A549 (cell line): ENCODE measurements around the gene TLR3. TPM values are rescaled to one million over a fixed set of nuclear protein-coding genes. Genes with fewer than 3 reads are reported as not detected.
A peak's percentile ranks its signal among the peaks of the same experiment; 100 is the strongest.

Source experiments
- ATAC-seq, 2 experiments: fragments of 200-7000 bp in 1 of 2; fragments of >200 bp in 1 of 2; cut with Nextera tagmentation in 1 of 2; cut with Tn5 transposase in 1 of 2; 3 replicates each; pipeline versions ENCODE4 v1.8.0 to v1.9.1; 2018 to 2020; ENCODE audit warnings: mild to moderate bottlenecking in 1 of 2, moderate library complexity in 1 of 2
- CTCF ChIA-PET: fragments of 300-600 bp; sonication (Branson Sonifier 250); formaldehyde crosslinking; extraction: SDS; loops from one replicate; lab custom pipeline; 2021; ENCODE audit warnings: antibody characterized with exemption, inconsistent platforms; lab: Yijun Ruan, JAX
- POLR2A ChIA-PET: fragments of 350-600 bp; formaldehyde crosslinking; extraction: SDS; loops from one replicate; lab custom pipeline; 2021; ENCODE audit warnings: antibody characterized with exemption, inconsistent platforms; lab: Yijun Ruan, JAX
- DNase-seq, 2 experiments: peaks; one replicate each; pipeline versions ENCODE4 v3.0.0 to v3.0.0-alpha.2; 2011 to 2016; ENCODE audit warnings: low read depth in 1 of 2, low spot score in 1 of 2
- FAIRE-seq: peaks from 2 replicates; lab custom pipeline; 2011; peaks lifted over from hg19 to GRCh38; lab: Jason Lieb, UNC
- H3K27ac ChIP-seq, 2 experiments: fragments of >200 bp; sonication (Bioruptor Twin); formaldehyde crosslinking; 3 replicates each; pipeline ENCODE4 v1.5.1; 2016 to 2017
- H3K4me1 ChIP-seq: fragments of >200 bp; sonication (Bioruptor Twin); formaldehyde crosslinking; 3 replicates; pipeline ENCODE4 v1.6.1; 2016
- H3K4me2 ChIP-seq: fragments of >200 bp; sonication (Bioruptor Twin); formaldehyde crosslinking; 3 replicates; pipeline ENCODE4 v1.6.1; 2016
- H3K4me3 ChIP-seq: fragments of >200 bp; sonication (Bioruptor Twin); formaldehyde crosslinking; 3 replicates; pipeline ENCODE4 v1.5.1; 2016
- H3K9me3 ChIP-seq: fragments of >200 bp; sonication (Bioruptor Twin); formaldehyde crosslinking; 3 replicates; pipeline ENCODE4 v1.6.1; 2016
- BHLHE40 ChIP-seq: IDR thresholded peaks from 2 replicates; pipeline ENCODE4 v1.6.1; 2012; ENCODE audit warnings: low read depth, low read length, inconsistent platforms
- CBX2 ChIP-seq: fragments of 200-600 bp; sonication (generic); IDR thresholded peaks from 2 replicates; pipeline ENCODE4 v1.6.1; 2016; ENCODE audit warnings: low read depth, mild to moderate bottlenecking, borderline replicate concordance
- CEBPB ChIP-seq, 2 experiments: fragments of >200 bp in 1 of 2; sonication (Bioruptor Twin) in 1 of 2; formaldehyde crosslinking in 1 of 2; IDR thresholded peaks; 2 replicates each; pipeline ENCODE4 v1.6.1; 2012 to 2016
- CHD4 ChIP-seq: fragments of 200-600 bp; sonication (generic); IDR thresholded peaks from 2 replicates; pipeline ENCODE4 v1.6.1; 2016; ENCODE audit warnings: antibody characterized with exemption, mild to moderate bottlenecking, borderline replicate concordance
- CTCF ChIP-seq: fragments of >200 bp; sonication (Bioruptor Twin); formaldehyde crosslinking; IDR thresholded peaks from 3 replicates; pipeline ENCODE4 v1.5.1; 2016
- E2F6 ChIP-seq: IDR thresholded peaks from 2 replicates; pipeline ENCODE4 v1.6.1; 2012; ENCODE audit warnings: low read depth, borderline replicate concordance
- EHMT2 ChIP-seq: fragments of 200-600 bp; sonication (generic); IDR thresholded peaks from 2 replicates; pipeline ENCODE4 v1.6.1; 2016; ENCODE audit warnings: antibody characterized with exemption, low read depth, mild to moderate bottlenecking, moderate library complexity
- ELK1 ChIP-seq: fragments of 150-350 bp; IDR thresholded peaks from 2 replicates; pipeline ENCODE4 v1.6.1; 2014; ENCODE audit warnings: low read depth, mild to moderate bottlenecking, low read length
- EP300 ChIP-seq, 2 experiments: fragments of >200 bp; sonication (Bioruptor Twin); formaldehyde crosslinking; IDR thresholded peaks; 2 replicates in 1 of 2; 3 replicates in 1 of 2; pipeline ENCODE4 v1.6.1; 2016 to 2017
- ESRRA ChIP-seq: fragments of 150-350 bp; IDR thresholded peaks from 2 replicates; pipeline ENCODE4 v1.6.1; 2014; ENCODE audit warnings: mild to moderate bottlenecking, low read length, borderline replicate concordance
- FOSB ChIP-seq: fragments of 250-450 bp; sonication (Bioruptor Pico); IDR thresholded peaks from 2 replicates; pipeline ENCODE4 v1.5.0; 2020; ENCODE audit warnings: mild to moderate bottlenecking, moderate library complexity
- FOSL2 ChIP-seq, 2 experiments: fragments of 450-650 bp in 1 of 2; fragments of >200 bp in 1 of 2; sonication (Bioruptor Twin) in 1 of 2; formaldehyde crosslinking; IDR thresholded peaks; 2 replicates each; pipeline versions ENCODE4 v1.5.0 to v1.6.1; 2016 to 2020; ENCODE audit warnings: mild to moderate bottlenecking in 1 of 2, moderate library complexity in 1 of 2
- HDAC2 ChIP-seq: fragments of 200-600 bp; sonication (generic); IDR thresholded peaks from 2 replicates; pipeline ENCODE4 v1.6.1; 2016
- HMGXB4 ChIP-seq: fragments of 250-450 bp; sonication (Bioruptor Pico); IDR thresholded peaks from 2 replicates; pipeline ENCODE4 v1.5.0; 2021; ENCODE audit warnings: mild to moderate bottlenecking, moderate library complexity, borderline replicate concordance
- HOXB13 ChIP-seq: fragments of 250-450 bp; sonication (Bioruptor Pico); IDR thresholded peaks from 2 replicates; pipeline ENCODE4 v1.5.0; 2020; ENCODE audit warnings: low read depth, mild to moderate bottlenecking, moderate library complexity
- HOXB5 ChIP-seq: fragments of 250-450 bp; sonication (Bioruptor Pico); IDR thresholded peaks from 2 replicates; pipeline ENCODE4 v1.5.0; 2020; ENCODE audit warnings: mild to moderate bottlenecking, moderate library complexity
- MAX ChIP-seq: IDR thresholded peaks from 2 replicates; pipeline ENCODE4 v1.6.1; 2012
- MYC ChIP-seq: IDR thresholded peaks from 2 replicates; pipeline ENCODE4 v1.6.1; 2012; ENCODE audit warnings: mild to moderate bottlenecking, inconsistent platforms, low read length, improper control_type of control experiment, borderline replicate concordance
- NFE2L2 ChIP-seq: fragments of 150-350 bp; conservative IDR thresholded peaks from 2 replicates; pipeline ENCODE4 v1.6.1; 2014; ENCODE audit warnings: low read length
- NR3C1 ChIP-seq: fragments of >200 bp; sonication (Bioruptor Twin); formaldehyde crosslinking; IDR thresholded peaks from 3 replicates; pipeline ENCODE4 v1.6.1; 2017
- POLR2A ChIP-seq: IDR thresholded peaks from 2 replicates; pipeline ENCODE4 v1.6.1; 2012; ENCODE audit warnings: mild to moderate bottlenecking, low read length
- RAD21 ChIP-seq, 2 experiments: fragments of >200 bp in 1 of 2; sonication (Bioruptor Twin) in 1 of 2; formaldehyde crosslinking in 1 of 2; IDR thresholded peaks in 1 of 2; conservative IDR thresholded peaks in 1 of 2; 2 replicates in 1 of 2; 3 replicates in 1 of 2; pipeline ENCODE4 v1.6.1; 2012 to 2018; ENCODE audit warnings: inconsistent platforms in 1 of 2
- RARB ChIP-seq: fragments of 250-450 bp; sonication (Bioruptor Pico); IDR thresholded peaks from 2 replicates; pipeline ENCODE4 v1.8.0; 2021; ENCODE audit warnings: mild to moderate bottlenecking, moderate library complexity
- RFX5 ChIP-seq: fragments of 450-650 bp; IDR thresholded peaks from 2 replicates; pipeline ENCODE4 v1.7.1; 2014; ENCODE audit warnings: antibody characterized with exemption, mild to moderate bottlenecking, moderate library complexity
- SMC3 ChIP-seq: fragments of >200 bp; sonication (Bioruptor Twin); formaldehyde crosslinking; IDR thresholded peaks from 3 replicates; pipeline ENCODE4 v1.6.1; 2018; ENCODE audit warnings: inconsistent platforms
- TP53 ChIP-seq: fragments of 250-450 bp; sonication (Bioruptor Pico); IDR thresholded peaks from 2 replicates; pipeline ENCODE4 v1.5.0; 2021; ENCODE audit warnings: mild to moderate bottlenecking, moderate library complexity
- WGBS: methylation state at CpG from one replicate; pipeline ENCODE4 v1.1.6; 2017; ENCODE audit errors: missing lambda C conversion rate; 5-methylcytosine and 5-hydroxymethylcytosine counted together
- polyA plus RNA-seq, 4 experiments: library from polyadenylated mRNA; depleted of rRNA in 3 of 4; stranded (reverse); fragments of >200 nt; fragmentation: RNase III in 1 of 4; extraction: RNeasy Plus Mini Kit Qiagen cat#74134 plus additional on column Dnase treatment in 1 of 4; gene quantifications; 2 replicates in 3 of 4; 3 replicates in 1 of 4; pipeline ENCODE4 v1.2.3, GENCODE V29; 2011 to 2017

Gene TLR3
- polyA plus RNA-seq, 2 of the 4 experiments (the other 2 are of a cell fraction), result 0.09 to 0.81 TPM

- FAIRE-seq (no peak), DNase-seq (peak in 1 of 2 experiments; percentile 70), ATAC-seq (peak; percentile 95 to 98)
- Histone ChIP-seq H3K4me1 (no peaks in the 10 kb centered on the region), H3K27ac (no peak overlapping the region), H3K4me2 (peak overlapping the region; percentile 87), H3K4me3 (peak overlapping the region; percentile 44; the same call in 2 of the 3 replicates), H3K9me3 (no peaks in the 10 kb centered on the region)
- ChIA-PET CTCF (interaction anchor here (0.9 to 3.7 kb wide), 10 partner anchors 8 to 75 kb away, joined by 3 to 27 read pairs (median 4); no protein-coding TSS in a partner anchor), POLR2A (no interaction called here)
- WGBS, result 33% methylated on average over 9 of the region's 9 CpGs
- TF ChIP-seq CTCF (peak; percentile 51), TP53 (CRISPR knock-in tag) (no peak), SMC3 (peak; percentile 52), ELK1 (no peak), EHMT2 (no peak), FOSB (CRISPR knock-in tag) (no peak), RAD21 (conservative IDR thresholded peaks at IDR 0.05 in 1 of 2, IDR thresholded peaks at IDR 0.05 in 1 of 2) (peak; percentile 55 to 60)
These were observed 1.1 kb upstream of the TLR3 start for GRCh38 chr4:186067757-186068385.

GRCh38 chr4:186069729-186070128 lies 773 bp downstream of the TLR3 start:
- no peak for FAIRE-seq
- Histone ChIP-seq H3K4me3 (no peak overlapping the region), H3K4me2 (peak overlapping the region; percentile 87), H3K4me1 (no peaks in the 10 kb centered on the region), H3K9me3 (no peaks in the 10 kb centered on the region), H3K27ac (no peak overlapping the region; a peak in 1 of 6 replicates)
- no peak for ATAC-seq
- 78% methylated on average over 4 of the region's 4 CpGs for WGBS
- TF ChIP-seq EHMT2 (no peak), EP300 (IDR thresholded peaks at IDR 0.05) (no peak), CHD4 (no peak), NR3C1 (no peak), HMGXB4 (CRISPR knock-in tag) (no peak), RARB (no peak), HDAC2 (no peak), CBX2 (no peak), HOXB13 (no peak), HOXB5 (CRISPR knock-in tag) (no peak)
- no peak for DNase-seq
- CTCF ChIA-PET, result interaction anchor here (3.7 kb wide), 1 partner anchor 67 kb away, joined by 27 read pairs; no protein-coding TSS in a partner anchor
- POLR2A ChIA-PET, result no interaction called here

- POLR2A ChIA-PET, result no interaction called here
- TF ChIP-seq MAX (no peak), FOSL2 (IDR thresholded peaks at IDR 0.05) (no peak), FOSL2 (CRISPR knock-in tag; IDR thresholded peaks at IDR 0.05) (no peak), CEBPB (IDR thresholded peaks at IDR 0.05) (no peak), BHLHE40 (no peak), NFE2L2 (no peak), POLR2A (no peak), MYC (no peak), ESRRA (no peak), EP300 (IDR thresholded peaks at IDR 0.05) (no peak), E2F6 (no peak), RFX5 (no peak)
- no peak for ATAC-seq
- 89% methylated on average over 10 of the region's 10 CpGs for WGBS
- H3K27ac ChIP-seq, result no peak overlapping the region
- no peaks in the 10 kb centered on the region for H3K4me1 ChIP-seq
- no peak for DNase-seq
- CTCF ChIA-PET, result interaction anchor here (1.5 kb wide), 1 partner anchor 65 kb away, joined by 9 read pairs; no protein-coding TSS in a partner anchor
- H3K4me3 ChIP-seq, result no peak overlapping the region
- no peaks in the 10 kb centered on the region for H3K9me3 ChIP-seq
- no peak for FAIRE-seq
- H3K4me2 ChIP-seq, result no peak overlapping the region
These were observed 3.6 kb downstream of the TLR3 start for GRCh38 chr4:186072516-186072915.
